Thymus (tissue), 11 donors: ENCODE results near the gene LAMA3. TPM values are rescaled to one million over a fixed set of nuclear protein-coding genes. Genes with fewer than 3 reads are reported as not detected.

Source experiments
- DNase-seq, 9 donors: peaks; one replicate each; pipeline ENCODE4 v3.0.0-alpha.2; 2013; ENCODE audit warnings: low spot score in 9 of 9, low read depth in 6 of 9, missing footprints in 1 of 9
- H3K27ac ChIP-seq, 2 donors: one replicate each; pipeline ENCODE4 v1.5.1; 2013; ENCODE audit warnings: control low read depth in 1 of 2, low read depth in 1 of 2, low read length in 1 of 2, mild to moderate bottlenecking in 1 of 2, moderate library complexity in 1 of 2
- H3K27me3 ChIP-seq, 2 donors: one replicate each; pipeline ENCODE4 v1.5.1; 2013; ENCODE audit warnings: low read length in 1 of 2; ENCODE audit not compliant: control insufficient read depth in 2 of 2, insufficient read depth in 1 of 2
- H3K36me3 ChIP-seq, 2 donors: one replicate each; pipeline ENCODE4 v1.5.1; 2013; ENCODE audit warnings: low read length in 1 of 2, mild to moderate bottlenecking in 1 of 2, moderate library complexity in 1 of 2; ENCODE audit not compliant: control insufficient read depth in 2 of 2, insufficient read depth in 2 of 2
- H3K4me1 ChIP-seq, 2 donors: one replicate each; pipeline ENCODE4 v1.5.1; 2013; ENCODE audit warnings: low read length in 2 of 2; ENCODE audit not compliant: control insufficient read depth in 2 of 2, insufficient read depth in 2 of 2
- H3K4me3 ChIP-seq, 2 donors: one replicate each; pipeline ENCODE4 v1.5.1; 2013; ENCODE audit warnings: low read length in 2 of 2, control low read depth in 1 of 2, mild to moderate bottlenecking in 1 of 2
- H3K9me3 ChIP-seq, 2 donors: one replicate each; pipeline ENCODE4 v1.5.1; 2013; ENCODE audit warnings: low read length in 1 of 2, mild to moderate bottlenecking in 1 of 2; ENCODE audit not compliant: control insufficient read depth in 2 of 2, insufficient read depth in 1 of 2
- WGBS: extraction: QIAGEN DNeasy Blood & Tissue Kit; methylation state at CpG from one replicate; pipeline ENCODE4 v1.1.7; 2013; 5-methylcytosine and 5-hydroxymethylcytosine counted together
- polyA plus RNA-seq: library from polyadenylated mRNA; stranded (reverse); fragments of 200-250 nt; gene quantifications from one replicate; pipeline ENCODE4 v1.2.3, GENCODE V29; 2013
- total RNA-seq: library from RNA; stranded (reverse); fragments of 120-200 nt; gene quantifications from one replicate; pipeline ENCODE4 v1.2.4, GENCODE V29; 2013
- donor health status: healthy.

The LAMA3 gene
- total and polyA plus RNA-seq, 2 donors, result 8.9 to 50.1 TPM

- 98% methylated on average over 12 of the region's 12 CpGs for WGBS
These were observed 232.5 kb downstream of the LAMA3 start for GRCh38 chr18:23921716-23922285.

DNA sequence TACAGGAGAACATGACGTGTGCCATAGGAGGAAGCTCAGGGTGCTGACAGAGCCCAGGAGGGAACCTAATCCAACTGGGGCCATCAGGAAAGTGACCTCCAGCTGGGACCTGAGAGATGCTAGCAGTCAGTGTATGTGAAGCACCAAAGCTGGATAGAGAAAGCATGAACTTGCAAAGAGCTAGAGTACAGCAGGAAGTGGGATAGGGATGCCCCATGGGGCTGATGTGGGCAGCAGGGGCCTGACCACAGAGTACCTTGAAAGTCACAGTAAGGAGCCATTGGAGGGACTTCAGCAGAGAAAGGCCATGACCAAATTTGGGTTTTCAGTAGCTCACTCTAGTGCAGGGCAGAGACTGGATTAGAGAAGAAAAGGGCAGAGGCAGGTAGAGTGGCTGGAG lies 233.7 kb downstream of the LAMA3 start:
- H3K9me3 ChIP-seq, result no peaks in the 10 kb centered on the region
- H3K4me1 ChIP-seq, result peaks cover 0 to 5% of the 10 kb centered on the region in 2 donors
- H3K36me3 ChIP-seq, result no peaks in the 10 kb centered on the region
- DNase-seq, result no peak
- no peak overlapping the region for H3K4me3 ChIP-seq
- WGBS, result 96% methylated on average over 1 of the region's 1 CpG
- no peaks in the 10 kb centered on the region for H3K27me3 ChIP-seq
- no peak overlapping the region for H3K27ac ChIP-seq

More at GRCh38 chr18:23921716-23922285, 232.5 kb downstream of the LAMA3 start:
- no peak for DNase-seq
- no peaks in the 10 kb centered on the region for H3K36me3 ChIP-seq
- H3K27ac ChIP-seq, result no peak overlapping the region
- H3K4me3 ChIP-seq, result no peak overlapping the region
- H3K27me3 ChIP-seq, result no peaks in the 10 kb centered on the region
- no peaks in the 10 kb centered on the region for H3K9me3 ChIP-seq
- H3K4me1 ChIP-seq, result peaks cover 0 to 5% of the 10 kb centered on the region in 2 donors

- 98% methylated on average over 1 of the region's 1 CpG for WGBS
- Histone ChIP-seq H3K36me3 (no peaks in the 10 kb centered on the region), H3K27me3 (no peaks in the 10 kb centered on the region), H3K4me3 (no peak overlapping the region), H3K9me3 (no peaks in the 10 kb centered on the region), H3K4me1 (no peaks in the 10 kb centered on the region), H3K27ac (no peak overlapping the region)
- DNase-seq, result no peak
These were observed 235.6 kb downstream of the LAMA3 start for GRCh38 chr18:23924813-23925212.

DNA sequence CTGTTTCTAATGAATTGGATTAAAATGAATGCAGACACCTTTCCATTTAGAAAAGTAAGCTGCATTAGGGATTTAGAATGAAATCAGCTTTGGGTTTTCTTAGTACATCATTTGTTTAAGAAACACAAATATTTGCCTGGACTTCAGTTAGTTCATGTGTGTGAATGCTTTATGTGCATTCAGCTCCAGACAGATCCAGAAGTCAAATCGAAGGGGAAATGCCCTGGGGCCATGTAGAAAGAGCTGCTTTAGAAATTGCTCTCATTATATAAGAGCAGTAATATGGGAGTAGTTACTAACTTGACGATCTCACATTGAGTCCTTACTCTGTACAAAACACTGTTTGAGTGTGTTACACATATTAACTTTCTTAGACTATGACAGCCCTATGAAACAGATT lies 237.3 kb downstream of the LAMA3 start:
- no peaks in the 10 kb centered on the region for H3K9me3 ChIP-seq
- no peaks in the 10 kb centered on the region for H3K27me3 ChIP-seq
- no peaks in the 10 kb centered on the region for H3K36me3 ChIP-seq
- H3K4me1 ChIP-seq, result no peaks in the 10 kb centered on the region
- WGBS, result 86% methylated on average over 2 of the region's 2 CpGs
- no peak overlapping the region for H3K27ac ChIP-seq
- no peak overlapping the region for H3K4me3 ChIP-seq
- DNase-seq, result no peak

- WGBS, result 96% methylated on average over 13 of the region's 13 CpGs
- Histone ChIP-seq H3K36me3 (no peaks in the 10 kb centered on the region), H3K27ac (no peak overlapping the region), H3K27me3 (no peaks in the 10 kb centered on the region), H3K4me3 (no peak overlapping the region), H3K9me3 (no peaks in the 10 kb centered on the region), H3K4me1 (no peaks in the 10 kb centered on the region)
- no peak for DNase-seq
These were observed 238.8 kb downstream of the LAMA3 start for GRCh38 chr18:23927821-23928746.

DNA sequence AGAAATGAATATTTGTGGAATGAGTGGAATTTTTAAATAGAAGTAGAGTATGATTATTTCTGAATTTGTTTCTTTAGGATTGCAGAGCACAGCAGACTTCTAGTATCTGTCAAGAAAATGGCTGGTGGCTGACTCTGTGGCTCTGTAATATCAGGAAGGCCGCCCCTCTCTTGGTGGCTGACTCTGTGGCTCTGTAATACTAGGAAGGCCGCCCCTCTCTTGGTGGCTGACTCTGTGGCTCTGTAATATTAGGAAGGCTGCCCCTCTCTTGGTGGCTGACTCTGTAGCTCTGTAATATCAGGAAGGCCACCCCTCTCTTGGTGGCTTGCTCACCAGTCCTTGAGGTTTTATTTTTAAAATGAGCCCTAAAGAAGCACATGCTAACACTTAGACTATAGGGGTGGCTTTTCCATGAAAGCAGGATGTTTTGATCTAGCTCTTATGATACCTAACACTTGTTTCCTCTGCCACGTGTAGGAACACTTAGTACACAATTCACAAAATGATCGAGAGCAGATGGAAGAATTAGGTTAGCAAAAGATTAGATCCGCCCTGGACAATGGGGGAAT lies 240.2 kb downstream of the LAMA3 start:
- Histone ChIP-seq H3K27me3 (no peaks in the 10 kb centered on the region), H3K36me3 (no peaks in the 10 kb centered on the region), H3K27ac (no peak overlapping the region), H3K9me3 (no peaks in the 10 kb centered on the region), H3K4me3 (no peak overlapping the region), H3K4me1 (no peaks in the 10 kb centered on the region)
- DNase-seq, result peak in 1 of 9 donors; percentile 21
- 85% methylated on average over 5 of the region's 5 CpGs for WGBS

GRCh38 chr18:23930002-23930401 lies 240.7 kb downstream of the LAMA3 start:
- Histone ChIP-seq H3K36me3 (no peaks in the 10 kb centered on the region), H3K27me3 (no peaks in the 10 kb centered on the region), H3K4me1 (no peaks in the 10 kb centered on the region), H3K9me3 (no peaks in the 10 kb centered on the region), H3K4me3 (no peak overlapping the region), H3K27ac (no peak overlapping the region)
- 97% methylated on average over 1 of the region's 1 CpG for WGBS
- no peak for DNase-seq

- no peak for DNase-seq
- Histone ChIP-seq H3K27me3 (no peaks in the 10 kb centered on the region), H3K36me3 (no peaks in the 10 kb centered on the region), H3K27ac (no peak overlapping the region), H3K4me3 (no peak overlapping the region), H3K9me3 (no peaks in the 10 kb centered on the region), H3K4me1 (peaks cover 0 to 7% of the 10 kb centered on the region in 2 donors)
- 97% methylated on average over 8 of the region's 8 CpGs for WGBS
These were observed 243.3 kb downstream of the LAMA3 start for GRCh38 chr18:23932385-23933067.

GRCh38 chr18:23933407-23933806 lies 244.2 kb downstream of the LAMA3 start:
- Histone ChIP-seq H3K36me3 (no peaks in the 10 kb centered on the region), H3K4me1 (peaks cover 0 to 11% of the 10 kb centered on the region in 2 donors), H3K4me3 (no peak overlapping the region), H3K27me3 (no peaks in the 10 kb centered on the region), H3K9me3 (no peaks in the 10 kb centered on the region), H3K27ac (no peak overlapping the region)
- WGBS, result 99% methylated on average over 1 of the region's 1 CpG
- DNase-seq, result no peak
